HEK293 (cell line): Measurements from ENCODE around the gene KDM4B.

Experiments
- CTCF ChIP-seq: fragments of 450-650 bp; formaldehyde crosslinking; IDR thresholded peaks from 2 replicates; pipeline ENCODE4 v1.5.1; 2016; ENCODE audit warnings: missing biosample characterization, missing genetic modification characterization
- KLF9 ChIP-seq: fragments of 450-650 bp; formaldehyde crosslinking; IDR thresholded peaks from 2 replicates; pipeline ENCODE4 v1.5.1; 2016; ENCODE audit warnings: missing biosample characterization, missing genetic modification characterization, low read depth
- REST ChIP-seq: fragments of 450-650 bp; formaldehyde crosslinking; IDR thresholded peaks from 2 replicates; pipeline ENCODE4 v1.5.1; 2016; ENCODE audit warnings: missing biosample characterization, missing genetic modification characterization
- ZBTB10 ChIP-seq: fragments of 450-650 bp; formaldehyde crosslinking; IDR thresholded peaks from 2 replicates; pipeline ENCODE4 v1.5.1; 2016; ENCODE audit warnings: missing biosample characterization, missing genetic modification characterization
- ZBTB20 ChIP-seq: fragments of 450-650 bp; formaldehyde crosslinking; IDR thresholded peaks from 2 replicates; pipeline ENCODE4 v1.5.1; 2016; ENCODE audit warnings: missing biosample characterization, missing genetic modification characterization
- ZNF19 ChIP-seq: fragments of 450-650 bp; formaldehyde crosslinking; IDR thresholded peaks from 2 replicates; pipeline ENCODE4; 2016; ENCODE audit warnings: missing biosample characterization, missing genetic modification characterization, low read depth
- ZNF274 ChIP-seq, 2 experiments: fragments of 200-500 bp in 1 of 2; fragments of 450-650 bp in 1 of 2; sonication (Bioruptor generic) in 1 of 2; formaldehyde crosslinking in 1 of 2; IDR thresholded peaks; 2 replicates each; pipeline versions ENCODE4 v1.5.1 to v1.6.1; 2014 to 2016; ENCODE audit warnings: borderline replicate concordance in 1 of 2, inconsistent platforms in 1 of 2, low read length in 1 of 2, missing biosample characterization in 1 of 2, missing genetic modification characterization in 1 of 2
- ZNF513 ChIP-seq: fragments of 450-650 bp; IDR thresholded peaks from 2 replicates; pipeline ENCODE4 v1.5.1; 2018; ENCODE audit warnings: missing biosample characterization, missing genetic modification characterization
- ZNF530 ChIP-seq: fragments of 450-650 bp; formaldehyde crosslinking; IDR thresholded peaks from 2 replicates; pipeline ENCODE4 v1.5.1; 2016; ENCODE audit warnings: low read depth, missing biosample characterization, missing genetic modification characterization
- ZNF639 ChIP-seq: fragments of 450-650 bp; formaldehyde crosslinking; IDR thresholded peaks from 2 replicates; pipeline ENCODE4 v1.5.1; 2016; ENCODE audit warnings: missing biosample characterization, missing genetic modification characterization

- TF ChIP-seq ZNF639 (tag by site-specific recombination) (no peak), REST (no peak), ZBTB10 (tag by site-specific recombination) (no peak), CTCF (no peak), ZNF530 (no peak), KLF9 (no peak), ZNF513 (no peak), ZBTB20 (tag by site-specific recombination) (no peak), ZNF274 (IDR thresholded peaks at IDR 0.05; ENCODE audit: low read length) (no peak), ZNF274 (tag by site-specific recombination; IDR thresholded peaks at IDR 0.05; ENCODE audit: borderline replicate concordance) (no peak), ZNF19 (tag by site-specific recombination) (no peak)
Observed at GRCh38 chr19:5055457-5055776, 86.5 kb downstream of the KDM4B start.
